Choroid plexus epithelial cell (primary cell): ENCODE data around the gene KIF16B.

ENCODE experiments used
- DNase-seq: peaks from one replicate; pipeline ENCODE4 v3.0.0-alpha.2; 2010; ENCODE audit warnings: low read depth
- H3K4me3 ChIP-seq: 2 replicates; pipeline ENCODE4 v1.5.1; 2011; ENCODE audit warnings: low read depth, mild to moderate bottlenecking, control low read depth, low read length, moderate library complexity
- CTCF ChIP-seq: conservative IDR thresholded peaks from 2 replicates; pipeline ENCODE4 v1.5.1; 2011; ENCODE audit warnings: low read depth, mild to moderate bottlenecking, control low read depth, inconsistent platforms, low read length, moderate library complexity

Gene KIF16B

GRCh38 chr20:16418616-16419015 lies 154.6 kb downstream of the KIF16B start:
- H3K4me3 ChIP-seq: no peak overlapping the region
- DNase-seq: no peak
- no peak for TF ChIP-seq CTCF

- no peak for DNase-seq
- no peak overlapping the region for H3K4me3 ChIP-seq
- no peak for TF ChIP-seq CTCF
Observed at GRCh38 chr20:16417001-16417400, 156.2 kb downstream of the KIF16B start.

GRCh38 chr20:16415071-16416053 lies 157.9 kb downstream of the KIF16B start:
- DNase-seq: peak; percentile 62
- no peak overlapping the region for H3K4me3 ChIP-seq
- no peak for TF ChIP-seq CTCF

GRCh38 chr20:16412906-16413305 lies 160.3 kb downstream of the KIF16B start:
- no peak for TF ChIP-seq CTCF
- DNase-seq: no peak
- no peak overlapping the region for H3K4me3 ChIP-seq

- no peak overlapping the region for H3K4me3 ChIP-seq
- DNase-seq: no peak
- no peak for TF ChIP-seq CTCF
Observed at GRCh38 chr20:16411361-16411760, 161.9 kb downstream of the KIF16B start.

GRCh38 chr20:16410626-16411025 lies 162.6 kb downstream of the KIF16B start:
- TF ChIP-seq CTCF: no peak
- no peak overlapping the region for H3K4me3 ChIP-seq
- DNase-seq: no peak

GRCh38 chr20:16408981-16409380 lies 164.3 kb downstream of the KIF16B start:
- DNase-seq: no peak
- H3K4me3 ChIP-seq: no peak overlapping the region
- no peak for TF ChIP-seq CTCF
